ENCODE data around the gene C17orf75.
A peak's percentile ranks its signal among the peaks of the same experiment; 100 is the strongest.
"Not testable (repeated sequence)": the region's sequence is repeated elsewhere in the genome, so short reads cannot be mapped to it uniquely, and the experiment has no call there.

C17orf75 gene, protein sequence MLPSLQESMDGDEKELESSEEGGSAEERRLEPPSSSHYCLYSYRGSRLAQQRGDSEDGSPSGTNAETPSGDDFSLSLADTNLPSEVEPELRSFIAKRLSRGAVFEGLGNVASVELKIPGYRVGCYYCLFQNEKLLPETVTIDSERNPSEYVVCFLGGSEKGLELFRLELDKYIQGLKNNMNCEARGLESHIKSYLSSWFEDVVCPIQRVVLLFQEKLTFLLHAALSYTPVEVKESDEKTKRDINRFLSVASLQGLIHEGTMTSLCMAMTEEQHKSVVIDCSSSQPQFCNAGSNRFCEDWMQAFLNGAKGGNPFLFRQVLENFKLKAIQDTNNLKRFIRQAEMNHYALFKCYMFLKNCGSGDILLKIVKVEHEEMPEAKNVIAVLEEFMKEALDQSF

GRCh38 chr17:32341857-32342602 lies at the start of gene C17orf75:
Gene C17orf75 (minus strand): TSS chr17:32342173. CDS start chr17:32342139, 34 bp downstream.
- peak; percentile 77 to 79 for DNase-seq (ENCODE audit: low read depth in 2 of 2)

DNA sequence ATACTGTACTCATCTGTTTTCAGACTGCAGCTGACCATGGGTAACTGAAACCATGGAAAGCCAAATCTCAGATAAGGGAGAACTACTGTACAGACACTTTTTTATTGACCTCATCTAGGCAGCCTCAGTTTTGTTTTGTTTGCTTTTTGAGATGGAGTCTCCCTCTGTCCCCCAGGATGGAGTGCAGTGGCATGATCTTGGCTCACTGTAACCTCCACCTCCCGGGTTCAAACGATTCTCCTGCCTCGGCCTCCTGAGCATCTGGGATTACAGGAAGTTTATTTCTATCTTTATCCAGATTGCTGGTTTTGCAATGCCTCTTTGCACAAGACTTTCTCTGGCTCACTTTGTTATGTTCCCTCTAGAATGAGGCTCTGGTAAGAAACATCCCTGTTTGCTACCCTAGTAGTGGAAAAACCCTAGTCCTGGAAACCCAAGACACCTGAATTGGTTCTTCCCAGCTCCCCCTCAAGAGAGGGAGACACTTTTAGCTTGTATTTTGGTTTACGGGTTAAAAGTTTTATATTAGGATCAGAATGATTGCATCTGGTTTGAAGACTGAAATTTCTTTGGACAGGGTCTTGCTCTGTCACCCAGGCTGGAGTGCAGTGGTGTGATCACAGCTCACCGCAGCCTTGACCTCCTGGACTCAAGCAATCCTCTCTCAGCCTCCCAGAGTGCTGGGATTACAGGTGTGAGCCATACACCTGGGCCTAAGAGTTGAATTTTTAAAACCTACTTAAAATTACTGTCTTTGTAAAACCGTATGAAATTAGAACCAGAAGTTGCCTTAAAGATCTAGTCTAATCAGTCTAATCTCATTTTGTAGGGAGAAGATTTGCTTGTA lies 46.9 kb upstream of the C17orf75 start:
- DNase-seq (ENCODE audit: low read depth in 2 of 2), result no peak

- not testable (repeated sequence) for DNase-seq (ENCODE audit: low read depth in 2 of 2)
Measured at GRCh38 chr17:32388128-32388527, 46.2 kb upstream of the C17orf75 start.

DNA sequence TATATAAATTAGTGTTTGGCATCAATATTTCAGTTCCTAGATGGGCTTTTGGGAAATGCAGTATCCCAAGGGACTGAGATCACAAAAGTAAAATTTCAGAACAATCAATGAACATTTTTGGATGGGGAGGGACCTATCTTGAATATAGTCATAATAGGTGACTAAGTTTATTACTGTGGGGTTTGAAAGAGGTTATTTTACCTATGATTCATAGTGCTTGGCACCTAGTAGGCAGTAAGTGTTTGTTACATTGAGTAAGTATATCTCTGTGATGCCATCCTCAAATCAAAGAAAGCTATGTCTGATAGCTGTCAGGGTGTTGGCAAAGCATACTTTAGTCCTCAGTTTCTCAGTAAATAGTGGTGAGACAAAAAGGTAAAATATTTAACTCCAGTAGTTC lies 44.9 kb upstream of the C17orf75 start:
- DNase-seq (ENCODE audit: low read depth in 2 of 2), result no peak

- DNase-seq (ENCODE audit: low read depth in 2 of 2), result no peak
Measured at GRCh38 chr17:32385971-32386370, 44.0 kb upstream of the C17orf75 start.

DNA sequence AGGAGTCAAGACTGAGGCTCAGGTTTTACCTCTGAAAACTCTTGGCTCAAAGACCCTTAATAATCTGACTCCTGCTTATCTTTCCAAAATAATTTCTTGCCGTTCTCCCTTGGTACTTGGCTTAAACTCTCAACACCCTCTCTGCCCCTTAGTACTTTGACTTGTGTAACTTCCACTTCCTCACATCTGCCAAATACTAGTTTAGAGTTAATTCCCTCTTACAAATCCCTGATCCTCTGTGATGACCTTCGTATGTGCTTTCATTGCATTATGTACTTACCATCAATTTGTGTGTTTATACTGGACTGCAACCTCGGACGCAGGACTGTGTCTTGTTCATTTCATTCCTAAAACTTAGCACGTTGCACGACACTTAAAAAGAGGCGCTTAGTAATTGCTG lies 43.1 kb upstream of the C17orf75 start:
- DNase-seq (ENCODE audit: low read depth in 2 of 2), result no peak

- DNase-seq (ENCODE audit: low read depth in 2 of 2), result no peak
Measured at GRCh38 chr17:32383926-32384434, 42.0 kb upstream of the C17orf75 start.

DNA sequence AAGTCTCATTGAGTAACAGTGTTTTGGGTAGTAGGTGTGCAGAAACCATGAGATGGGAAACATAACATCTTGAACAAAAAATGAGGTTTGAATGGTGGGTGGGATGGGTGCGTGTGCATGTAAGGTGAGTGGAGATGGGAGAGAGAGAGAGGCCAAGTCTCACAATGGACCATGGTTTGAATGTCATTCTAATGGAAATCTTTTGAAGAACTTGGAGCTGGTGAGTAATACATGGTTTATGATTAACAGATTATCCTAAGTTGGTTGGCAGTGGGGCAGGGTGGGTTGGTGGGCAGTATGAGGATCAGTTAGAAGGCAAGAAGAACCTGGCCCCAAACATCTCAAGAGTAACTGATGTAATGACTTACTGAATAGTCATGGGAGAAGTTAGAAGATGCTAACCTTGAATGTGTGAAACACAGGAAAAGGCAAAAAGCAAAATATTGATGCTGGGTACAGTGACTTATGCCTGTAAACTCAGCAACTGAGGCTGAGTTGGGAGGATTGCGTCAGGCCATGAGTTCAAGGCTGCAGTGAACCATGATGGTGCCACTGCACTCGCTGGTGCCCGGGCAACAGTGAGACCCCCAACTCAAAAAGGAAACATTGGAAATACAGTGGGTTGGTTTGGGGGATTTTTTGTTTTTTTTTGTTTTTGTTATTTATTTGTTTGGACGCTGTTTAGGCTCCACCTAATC lies 40.7 kb upstream of the C17orf75 start:
- no peak for DNase-seq (ENCODE audit: low read depth in 2 of 2)

DNA sequence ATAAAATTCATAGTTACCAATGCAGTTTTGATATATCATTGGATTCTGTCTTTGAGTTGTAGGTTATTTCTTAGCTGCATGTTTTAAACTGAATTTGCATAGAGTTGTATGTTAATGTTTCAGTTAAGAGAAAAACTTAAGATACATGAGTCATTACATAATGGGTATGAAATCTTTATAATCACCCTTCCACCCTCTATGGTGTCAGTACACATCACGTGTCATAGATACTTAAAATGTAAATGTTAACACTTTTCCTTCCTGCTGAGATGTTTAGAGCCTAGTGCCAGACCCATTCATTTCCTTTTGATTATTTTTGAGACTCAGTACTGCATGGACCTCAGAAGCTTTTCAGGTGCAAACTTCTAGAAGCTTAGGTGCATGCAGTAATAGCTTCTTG lies 28.5 kb upstream of the C17orf75 start:
- no peak for DNase-seq (ENCODE audit: low read depth in 2 of 2)

- no peak for DNase-seq (ENCODE audit: low read depth in 2 of 2)
Measured at GRCh38 chr17:32361270-32361669, 19.3 kb upstream of the C17orf75 start.

DNA sequence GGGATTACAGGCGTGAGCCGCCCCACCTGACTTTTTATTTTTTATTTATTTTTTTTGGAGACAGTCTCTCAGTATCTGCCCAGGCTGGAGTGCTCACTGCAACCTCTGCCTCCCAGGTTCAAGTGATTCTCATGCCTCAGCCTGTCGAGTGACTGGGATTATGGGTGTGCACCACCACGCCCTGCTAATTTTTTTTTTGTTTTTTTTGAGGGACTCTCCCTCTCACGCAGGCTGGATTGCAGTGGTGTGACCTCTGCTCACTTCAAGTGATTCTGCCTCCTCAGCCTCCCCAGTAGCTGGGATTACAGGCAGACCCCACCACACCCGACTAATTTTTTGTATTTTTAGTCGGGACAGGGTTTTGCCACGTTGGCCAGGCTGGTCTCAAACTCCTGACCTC lies 15.6 kb upstream of the C17orf75 start:
- DNase-seq (ENCODE audit: low read depth in 2 of 2), result no peak

- no peak for DNase-seq (ENCODE audit: low read depth in 2 of 2)
Measured at GRCh38 chr17:32356750-32357149, 14.8 kb upstream of the C17orf75 start.

DNA sequence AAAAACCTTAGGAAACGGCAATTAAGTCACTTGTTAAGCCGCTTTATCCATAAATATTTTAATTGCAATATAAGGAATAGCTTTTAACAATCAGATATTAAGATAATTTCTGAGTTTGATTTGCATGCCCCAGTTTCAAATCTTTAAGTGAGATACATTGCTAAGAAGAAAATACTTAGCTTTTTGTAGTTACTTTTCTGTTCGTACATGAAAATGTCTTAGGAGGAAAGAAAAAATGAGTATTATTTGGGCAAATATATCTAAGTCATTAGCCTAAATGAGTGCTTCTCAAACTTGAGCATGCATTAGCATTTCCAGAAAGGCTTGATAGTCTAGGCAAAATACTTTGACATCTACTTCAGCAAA lies 14.4 kb upstream of the C17orf75 start:
- no peak for DNase-seq (ENCODE audit: low read depth in 2 of 2)

GRCh38 chr17:32355649-32356377 lies 13.8 kb upstream of the C17orf75 start:
- DNase-seq (ENCODE audit: low read depth in 2 of 2), result no peak

GRCh38 chr17:32352734-32353133 lies 10.8 kb upstream of the C17orf75 start:
- not testable (repeated sequence) for DNase-seq (ENCODE audit: low read depth in 2 of 2)

- DNase-seq (ENCODE audit: low read depth in 2 of 2), result peak in 1 of 2 experiments; percentile 20
Measured at GRCh38 chr17:32350666-32351418, 8.9 kb upstream of the C17orf75 start.

GRCh38 chr17:32349854-32350665 lies 8.1 kb upstream of the C17orf75 start, which contains the start of gene ZNF207:
Gene ZNF207 (plus strand): TSS chr17:32350157. CDS start chr17:32350286, 129 bp downstream.
- DNase-seq (ENCODE audit: low read depth in 2 of 2), result peak; percentile 89 to 94

- no peak for DNase-seq (ENCODE audit: low read depth in 2 of 2)
Measured at GRCh38 chr17:32349503-32349853, 7.5 kb upstream of the C17orf75 start.

DNA sequence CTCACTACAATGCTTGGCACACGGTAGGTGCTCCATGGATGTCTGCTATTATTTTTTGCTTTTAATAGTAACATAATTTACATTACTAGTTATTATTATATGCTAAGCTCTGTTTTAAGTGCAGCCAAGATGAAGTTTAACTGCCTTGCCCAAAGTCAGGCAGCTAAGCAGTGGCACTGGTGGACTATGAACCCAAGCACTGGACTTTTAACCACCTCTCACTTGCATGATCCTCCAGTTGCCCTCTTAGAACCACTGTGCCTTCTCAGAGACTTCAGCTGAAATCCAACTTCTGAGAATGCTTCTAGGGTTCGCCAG lies 6.5 kb upstream of the C17orf75 start:
- no peak for DNase-seq (ENCODE audit: low read depth in 2 of 2)

Data from stimulated activated CD4-positive, alpha-beta T cell treated with anti-CD3 and anti-CD28 coated beads, Interleukin-12 subunit alpha, Interleukin-12 subunit beta, amount 100 ng/mL, for 24 hours (primary cell).